Neural cell (in vitro differentiated cells): ENCODE results near the gene ZNF507.

Source experiments
- POLR2AphosphoS5 ChIP-seq: IDR thresholded peaks from 2 replicates; pipeline ENCODE4 v1.6.1; 2012
- SMC3 ChIP-seq: fragments of 450-650 bp; conservative IDR thresholded peaks from 2 replicates; pipeline ENCODE4 v1.6.1; 2014; ENCODE audit warnings: antibody characterized with exemption, mild to moderate bottlenecking, moderate library complexity; ENCODE audit not compliant: poor library complexity
- TAF1 ChIP-seq: IDR thresholded peaks from 2 replicates; pipeline ENCODE4 v1.6.1; 2012; ENCODE audit warnings: low read depth
- TF ChIP-seq, protein P1 (sequence below): fragments of 450-650 bp; IDR thresholded peaks from 2 replicates; pipeline ENCODE4 v1.5.1; 2014; ENCODE audit warnings: antibody characterized with exemption, mild to moderate bottlenecking, moderate library complexity; ENCODE audit not compliant: poor library complexity, severe bottlenecking

DNA sequence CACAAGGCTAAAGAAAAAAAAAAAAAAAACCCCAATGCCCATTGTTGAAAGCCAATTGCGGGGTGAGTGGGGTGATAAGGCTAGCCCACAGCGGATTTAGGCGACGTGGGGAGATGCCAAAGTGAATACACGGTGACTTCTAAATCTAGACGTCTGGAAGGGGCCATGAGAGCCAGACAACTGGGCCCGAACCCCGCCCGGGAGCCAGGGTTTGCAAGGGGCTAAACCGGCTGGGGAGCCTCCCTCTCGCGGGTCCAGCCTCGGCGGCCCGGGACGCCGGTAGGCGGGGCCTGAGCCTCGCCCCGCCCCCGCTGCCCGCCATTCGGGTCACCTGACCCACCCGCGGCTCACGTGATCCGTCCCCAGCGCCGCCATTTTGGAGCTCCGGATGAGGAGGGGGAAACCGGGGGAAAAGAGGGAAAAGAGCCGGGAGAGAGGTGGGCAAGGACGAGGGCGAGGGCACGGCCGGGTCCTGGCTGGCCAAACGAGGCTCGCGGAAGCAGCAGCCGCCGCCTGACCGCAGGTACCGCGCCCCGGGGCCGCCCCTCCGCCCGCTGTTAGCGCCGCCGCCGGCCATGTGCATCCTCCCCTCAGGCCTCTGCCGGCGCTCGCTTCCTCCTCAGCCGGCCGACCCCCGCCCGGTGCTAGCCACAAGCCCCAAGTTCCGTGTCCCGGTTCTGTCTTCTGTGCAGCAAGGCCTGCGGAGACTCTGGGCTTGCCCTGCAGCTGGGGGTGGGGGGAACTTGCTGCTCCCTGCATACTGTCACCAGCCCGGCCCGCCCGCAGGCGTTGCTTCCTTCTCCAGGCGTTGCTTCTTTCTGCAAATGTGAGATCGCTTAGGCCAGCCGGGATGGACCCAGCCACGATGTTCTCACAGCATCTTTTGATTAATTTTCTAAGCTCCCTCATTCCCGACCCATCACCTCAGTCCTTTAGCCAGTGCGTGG lies at the start of gene ZNF507:
- TF ChIP-seq TAF1 = peak; percentile 43
- TF ChIP-seq, protein P1, sequence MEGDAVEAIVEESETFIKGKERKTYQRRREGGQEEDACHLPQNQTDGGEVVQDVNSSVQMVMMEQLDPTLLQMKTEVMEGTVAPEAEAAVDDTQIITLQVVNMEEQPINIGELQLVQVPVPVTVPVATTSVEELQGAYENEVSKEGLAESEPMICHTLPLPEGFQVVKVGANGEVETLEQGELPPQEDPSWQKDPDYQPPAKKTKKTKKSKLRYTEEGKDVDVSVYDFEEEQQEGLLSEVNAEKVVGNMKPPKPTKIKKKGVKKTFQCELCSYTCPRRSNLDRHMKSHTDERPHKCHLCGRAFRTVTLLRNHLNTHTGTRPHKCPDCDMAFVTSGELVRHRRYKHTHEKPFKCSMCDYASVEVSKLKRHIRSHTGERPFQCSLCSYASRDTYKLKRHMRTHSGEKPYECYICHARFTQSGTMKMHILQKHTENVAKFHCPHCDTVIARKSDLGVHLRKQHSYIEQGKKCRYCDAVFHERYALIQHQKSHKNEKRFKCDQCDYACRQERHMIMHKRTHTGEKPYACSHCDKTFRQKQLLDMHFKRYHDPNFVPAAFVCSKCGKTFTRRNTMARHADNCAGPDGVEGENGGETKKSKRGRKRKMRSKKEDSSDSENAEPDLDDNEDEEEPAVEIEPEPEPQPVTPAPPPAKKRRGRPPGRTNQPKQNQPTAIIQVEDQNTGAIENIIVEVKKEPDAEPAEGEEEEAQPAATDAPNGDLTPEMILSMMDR = peak; percentile 48
- peak; percentile 78 for TF ChIP-seq POLR2AphosphoS5
- TF ChIP-seq SMC3 = peak; percentile 11
